IPS-20b (cell line): ENCODE results near the gene NUDT16.

Experiments used
- H3K27ac ChIP-seq: one replicate; pipeline ENCODE4 v1.5.1; 2013; ENCODE audit warnings: low read length
- H3K27me3 ChIP-seq: 2 replicates; pipeline ENCODE4 v1.6.1; 2013; ENCODE audit warnings: mild to moderate bottlenecking, low read length, inconsistent platforms; ENCODE audit not compliant: insufficient read depth
- H3K36me3 ChIP-seq: 2 replicates; pipeline ENCODE4 v1.6.1; 2013; ENCODE audit warnings: low read depth, mild to moderate bottlenecking, inconsistent platforms, low read length, moderate library complexity; ENCODE audit not compliant: insufficient read depth
- H3K4me1 ChIP-seq: 2 replicates; pipeline ENCODE4 v1.6.1; 2013; ENCODE audit warnings: mild to moderate bottlenecking, control low read depth, inconsistent platforms, low read length, moderate library complexity; ENCODE audit not compliant: insufficient read depth
- H3K4me3 ChIP-seq: 2 replicates; pipeline ENCODE4 v1.5.1; 2013; ENCODE audit warnings: mild to moderate bottlenecking, low read length, inconsistent platforms
- H3K9ac ChIP-seq: 2 replicates; pipeline ENCODE4 v1.6.1; 2013; ENCODE audit warnings: low read depth, mild to moderate bottlenecking, inconsistent platforms, low read length, moderate library complexity
- H3K9me3 ChIP-seq: 2 replicates; pipeline ENCODE4 v1.6.1; 2013; ENCODE audit warnings: mild to moderate bottlenecking, low read depth, low read length, inconsistent platforms; ENCODE audit not compliant: insufficient read depth

Gene NUDT16

DNA sequence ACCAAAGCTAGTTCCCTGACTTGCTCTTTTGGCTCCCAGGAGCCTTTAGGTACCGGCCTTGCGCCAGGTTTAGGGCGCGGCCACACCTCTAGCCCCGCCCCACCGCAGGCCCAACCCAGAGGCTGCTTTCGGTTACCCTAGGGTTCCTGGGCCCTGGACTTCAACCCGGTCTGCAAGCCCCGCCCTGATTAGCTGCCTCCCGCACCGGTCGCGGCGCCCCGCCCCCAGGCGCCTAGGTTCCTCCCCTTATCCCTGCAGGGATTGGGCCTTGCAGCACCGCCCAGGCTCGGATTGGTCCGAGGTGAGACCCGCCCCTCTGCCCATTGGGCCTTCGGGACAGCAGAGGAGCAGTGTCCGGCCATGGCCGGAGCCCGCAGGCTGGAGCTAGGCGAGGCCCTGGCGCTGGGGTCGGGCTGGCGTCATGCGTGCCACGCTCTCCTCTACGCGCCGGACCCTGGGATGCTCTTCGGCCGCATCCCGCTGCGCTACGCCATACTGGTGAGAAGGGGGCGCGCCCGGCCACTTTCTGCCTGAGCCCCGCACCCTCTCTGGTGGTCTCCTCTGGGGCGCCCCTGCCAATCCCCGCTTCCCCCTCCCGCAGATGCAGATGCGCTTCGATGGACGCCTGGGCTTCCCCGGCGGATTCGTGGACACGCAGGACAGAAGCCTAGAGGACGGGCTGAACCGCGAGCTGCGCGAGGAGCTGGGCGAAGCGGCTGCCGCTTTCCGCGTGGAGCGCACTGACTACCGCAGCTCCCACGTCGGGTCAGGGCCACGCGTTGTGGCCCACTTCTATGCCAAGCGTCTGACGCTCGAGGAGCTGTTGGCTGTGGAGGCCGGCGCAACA is at the start of gene NUDT16:
Gene NUDT16 (plus strand): TSS at position 330 of the 847 bp plus-strand sequence. CDS start 31 bp downstream, at position 361.
- Histone ChIP-seq H3K9me3 (no peaks in the 10 kb centered on the region), H3K27me3 (no peaks in the 10 kb centered on the region), H3K4me3 (peak within 1 kb of the TSS; percentile 76), H3K36me3 (peaks cover 34% of the 10 kb centered on the region), H3K27ac (no peak within 1 kb of the TSS), H3K4me1 (peaks cover 4% of the 10 kb centered on the region; the same call in 1 of the 2 replicates), H3K9ac (peak within 1 kb of the TSS; percentile 92)

GRCh38 chr3:131338948-131339640 is 42.5 kb upstream of the NUDT16 start:
- Histone ChIP-seq H3K4me3 (no peak overlapping the region), H3K9me3 (peaks cover 10% of the 10 kb centered on the region), H3K36me3 (no peaks in the 10 kb centered on the region), H3K9ac (no peak overlapping the region), H3K4me1 (no peaks in the 10 kb centered on the region), H3K27ac (no peak overlapping the region), H3K27me3 (no peaks in the 10 kb centered on the region)

- no peak overlapping the region for H3K27ac ChIP-seq
- no peaks in the 10 kb centered on the region for H3K36me3 ChIP-seq
- no peak overlapping the region for H3K4me3 ChIP-seq
- no peaks in the 10 kb centered on the region for H3K27me3 ChIP-seq
- no peak overlapping the region for H3K9ac ChIP-seq
- peaks cover 12% of the 10 kb centered on the region for H3K9me3 ChIP-seq
- no peaks in the 10 kb centered on the region for H3K4me1 ChIP-seq
These were observed 39.8 kb upstream of the NUDT16 start for GRCh38 chr3:131341761-131342160.

DNA sequence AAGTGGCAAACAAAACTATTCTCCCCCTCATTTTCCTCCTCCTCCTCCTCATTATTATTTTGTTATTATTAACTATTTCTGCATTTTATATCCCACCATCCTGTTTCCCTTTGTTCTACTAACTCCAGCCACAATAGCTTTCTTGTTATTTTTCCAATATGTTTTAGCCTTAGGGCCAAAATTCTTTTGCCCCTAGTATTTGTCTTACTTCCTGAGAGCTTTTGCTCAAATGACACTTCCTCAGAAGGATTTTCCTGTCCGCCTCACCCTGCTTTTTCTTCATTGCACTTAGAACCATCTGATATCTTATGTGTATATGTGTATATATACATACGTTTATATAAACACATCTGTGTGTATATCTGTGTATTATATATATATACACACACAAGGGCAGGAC is 32.7 kb upstream of the NUDT16 start:
- Histone ChIP-seq H3K4me3 (no peak overlapping the region), H3K36me3 (no peaks in the 10 kb centered on the region), H3K27ac (no peak overlapping the region), H3K27me3 (no peaks in the 10 kb centered on the region), H3K9me3 (peaks cover 4% of the 10 kb centered on the region), H3K9ac (no peak overlapping the region), H3K4me1 (peaks cover 7% of the 10 kb centered on the region)

GRCh38 chr3:131349454-131349853 is 32.1 kb upstream of the NUDT16 start:
- Histone ChIP-seq H3K27me3 (no peaks in the 10 kb centered on the region), H3K9me3 (no peaks in the 10 kb centered on the region; the same call in 1 of the 2 replicates), H3K9ac (no peak overlapping the region), H3K27ac (no peak overlapping the region), H3K4me3 (no peak overlapping the region), H3K36me3 (no peaks in the 10 kb centered on the region), H3K4me1 (peaks cover 7% of the 10 kb centered on the region)

DNA sequence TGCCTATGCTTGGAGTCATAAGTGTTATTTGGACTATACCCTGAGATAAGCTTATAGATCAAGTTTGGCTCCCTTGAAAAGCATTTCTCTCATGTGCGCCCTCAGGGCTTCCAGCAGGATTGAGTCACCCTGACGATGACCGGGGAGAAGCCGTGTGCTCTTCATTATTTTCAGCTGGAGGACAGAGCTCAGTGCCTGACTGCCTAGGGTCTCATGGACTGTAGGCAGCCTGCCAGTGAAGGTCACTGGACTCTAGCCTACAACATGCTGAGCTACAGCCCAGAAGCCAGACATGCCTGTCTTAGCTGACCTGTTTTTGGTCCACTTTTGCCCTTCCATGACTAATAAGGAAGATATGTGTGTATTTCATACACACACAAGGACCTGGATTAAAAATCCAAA is 31.6 kb upstream of the NUDT16 start:
- Histone ChIP-seq H3K4me3 (no peak overlapping the region), H3K9me3 (no peaks in the 10 kb centered on the region), H3K4me1 (peaks cover 7% of the 10 kb centered on the region), H3K27ac (no peak overlapping the region), H3K27me3 (no peaks in the 10 kb centered on the region), H3K9ac (no peak overlapping the region), H3K36me3 (no peaks in the 10 kb centered on the region)

DNA sequence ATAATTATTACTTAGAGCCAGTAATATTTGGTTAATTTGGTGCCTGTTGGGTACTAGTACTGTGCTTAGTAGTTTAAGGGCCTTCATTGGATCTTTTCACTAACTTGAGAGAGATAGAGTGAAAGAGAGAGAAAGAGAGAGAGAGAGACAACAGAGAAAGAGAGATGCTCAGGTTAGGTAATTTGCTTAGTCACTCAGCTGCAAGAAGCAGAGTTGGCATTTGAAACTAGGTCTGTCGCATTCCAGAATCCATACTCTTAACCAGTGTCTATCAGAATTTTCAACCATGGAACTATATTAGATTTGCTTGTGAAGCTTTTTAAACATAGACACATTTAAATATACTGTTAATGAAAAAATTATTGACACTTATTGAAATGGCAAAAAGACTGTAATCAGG is 31.1 kb upstream of the NUDT16 start:
- no peak overlapping the region for H3K4me3 ChIP-seq
- no peaks in the 10 kb centered on the region for H3K27me3 ChIP-seq
- H3K9ac ChIP-seq = no peak overlapping the region
- no peaks in the 10 kb centered on the region for H3K36me3 ChIP-seq
- H3K27ac ChIP-seq = no peak overlapping the region
- H3K9me3 ChIP-seq = no peaks in the 10 kb centered on the region
- peaks cover 7% of the 10 kb centered on the region for H3K4me1 ChIP-seq

DNA sequence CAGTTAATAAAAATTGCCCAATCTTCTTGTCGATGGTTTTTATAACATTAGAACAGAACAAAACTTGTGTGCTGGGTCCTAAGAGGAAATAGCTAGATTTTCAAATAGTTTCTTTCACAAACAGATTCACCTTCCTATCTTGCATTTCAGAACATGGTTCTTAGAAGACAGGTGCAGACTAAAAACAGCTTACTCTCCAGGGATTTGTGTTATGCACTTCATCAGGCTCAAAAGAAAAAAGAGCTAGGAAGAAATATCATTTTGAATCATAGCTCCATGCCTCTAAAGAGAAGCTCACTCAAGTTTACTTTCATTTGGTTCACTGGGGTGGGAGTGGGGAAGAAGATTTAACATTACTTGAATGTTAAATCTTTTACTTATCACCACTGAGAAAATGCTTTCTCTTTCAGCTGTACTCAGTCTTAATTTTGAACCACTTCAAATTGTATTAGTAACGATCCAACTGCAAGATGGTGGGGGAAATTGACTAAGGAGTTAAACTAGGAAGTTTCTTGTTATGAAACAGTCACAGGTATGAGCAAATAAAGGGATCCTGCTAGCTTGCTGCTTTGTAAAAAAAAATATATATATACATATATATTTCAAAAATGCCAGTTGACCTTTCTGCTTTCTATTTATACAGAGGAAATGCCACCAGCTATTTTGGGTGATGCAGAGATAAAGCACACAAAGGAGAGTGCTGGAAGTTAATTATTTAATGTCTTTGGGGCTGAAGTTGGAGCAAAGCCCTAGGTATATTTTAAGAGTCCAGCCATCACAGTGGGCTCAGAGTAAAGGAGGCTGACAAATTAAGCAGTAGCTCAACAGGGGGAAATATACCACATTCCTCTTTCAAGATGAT is 28.3 kb upstream of the NUDT16 start:
- no peak overlapping the region for H3K9ac ChIP-seq
- H3K9me3 ChIP-seq = no peaks in the 10 kb centered on the region
- H3K4me1 ChIP-seq = peaks cover 7% of the 10 kb centered on the region
- H3K4me3 ChIP-seq = no peak overlapping the region
- no peaks in the 10 kb centered on the region for H3K36me3 ChIP-seq
- no peak overlapping the region for H3K27ac ChIP-seq
- no peaks in the 10 kb centered on the region for H3K27me3 ChIP-seq

DNA sequence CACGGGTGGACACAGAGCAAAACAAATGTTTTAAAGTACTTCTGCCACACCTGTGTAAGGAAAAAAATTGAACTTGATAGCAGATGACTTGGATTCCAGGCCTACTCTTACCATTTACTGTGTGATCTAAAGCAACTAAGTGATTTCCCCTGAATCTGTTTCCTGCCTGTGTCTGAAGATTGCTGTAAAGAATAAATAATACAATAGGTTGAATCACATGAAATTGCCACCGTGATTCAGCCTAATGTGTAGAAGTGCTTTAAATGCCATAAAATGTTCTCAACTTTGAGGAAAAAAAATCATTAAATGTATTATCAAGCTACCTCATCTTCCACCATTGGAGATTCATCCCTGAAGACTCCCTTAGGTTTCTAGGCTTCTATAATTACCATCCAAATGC is 27.6 kb upstream of the NUDT16 start:
- Histone ChIP-seq H3K27me3 (no peaks in the 10 kb centered on the region), H3K4me3 (no peak overlapping the region), H3K9me3 (no peaks in the 10 kb centered on the region), H3K36me3 (no peaks in the 10 kb centered on the region), H3K27ac (no peak overlapping the region), H3K9ac (no peak overlapping the region), H3K4me1 (peaks cover 7% of the 10 kb centered on the region)

DNA sequence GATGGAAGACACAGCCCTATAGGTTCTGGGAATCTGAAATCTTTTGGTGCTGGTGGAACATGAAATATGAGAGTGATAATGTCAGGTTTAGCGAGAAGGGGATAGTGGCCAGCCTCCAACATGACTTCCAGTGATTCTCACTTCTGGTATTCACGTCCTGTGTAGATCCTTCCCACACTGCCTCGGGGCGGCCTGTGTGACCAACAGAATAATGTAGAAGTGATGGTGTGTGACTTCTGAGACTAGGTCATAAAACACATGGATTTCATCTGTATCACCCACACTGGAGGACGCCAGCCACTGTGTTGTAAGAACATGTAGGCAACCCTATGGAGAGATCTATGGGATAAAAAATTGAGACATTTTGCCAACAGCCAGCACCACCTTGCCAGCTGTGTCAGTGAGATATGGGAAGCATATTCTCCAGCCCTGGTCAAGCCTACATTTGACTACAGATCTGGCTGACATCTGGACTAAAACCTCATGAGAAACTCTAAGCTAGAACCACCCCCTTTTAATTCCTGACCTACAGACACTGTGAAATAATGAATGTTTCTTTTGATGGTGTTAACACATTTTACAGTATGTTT is 25.5 kb upstream of the NUDT16 start:
- Histone ChIP-seq H3K4me3 (no peak overlapping the region), H3K27ac (no peak overlapping the region), H3K4me1 (peaks cover 7% of the 10 kb centered on the region), H3K36me3 (no peaks in the 10 kb centered on the region), H3K9me3 (no peaks in the 10 kb centered on the region), H3K9ac (no peak overlapping the region), H3K27me3 (no peaks in the 10 kb centered on the region)

DNA sequence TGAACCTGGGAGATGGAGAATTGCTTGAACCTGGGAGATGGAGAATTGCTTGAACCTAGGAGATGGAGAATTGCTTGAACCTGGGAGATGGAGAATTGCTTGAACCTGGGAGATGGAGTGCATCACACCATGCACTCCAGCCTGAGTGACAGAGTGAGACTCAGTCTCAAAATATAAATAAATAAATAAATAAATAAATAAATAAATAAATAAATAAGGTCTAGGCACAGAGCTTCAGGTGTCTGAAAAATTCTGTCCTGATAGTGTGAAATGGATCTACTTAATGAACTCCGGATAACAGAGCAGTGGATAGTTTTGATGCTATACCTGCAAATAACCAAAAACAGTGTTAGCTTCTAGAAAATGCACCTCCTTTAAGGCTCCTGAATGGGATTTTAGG is 24.3 kb upstream of the NUDT16 start:
- Histone ChIP-seq H3K27me3 (no peaks in the 10 kb centered on the region), H3K9me3 (no peaks in the 10 kb centered on the region), H3K27ac (no peak overlapping the region), H3K36me3 (no peaks in the 10 kb centered on the region), H3K4me1 (peaks cover 4% of the 10 kb centered on the region; the same call in 1 of the 2 replicates), H3K4me3 (no peak overlapping the region), H3K9ac (no peak overlapping the region)
